ENCODE data around the gene GRPEL2. TPM values are rescaled to one million over a fixed set of nuclear protein-coding genes. Genes with fewer than 3 reads are reported as not detected.

GRPEL2 gene
- total and polyA plus RNA-seq, 2 of the 8 experiments (the other 6 are each of a cell fraction or from before 2014, with no cell fraction given), result 11.2 to 52.2 TPM

- Histone ChIP-seq H4K8ac (ENCODE audit: extremely low read depth, insufficient read depth, low read length) (no peak overlapping the region), H3K9ac (replicated peaks in 1 of 4; ENCODE audit: extremely low read depth in 1 of 4, low read depth in 3 of 4, low read length in 3 of 4) (no peak overlapping the region), H2AK5ac (ENCODE audit: low read depth, low read length) (no peak overlapping the region), H3K18ac (ENCODE audit: extremely low read depth, low read length) (no peak overlapping the region), H2BK15ac (ENCODE audit: low read length) (no peak overlapping the region), H3K27ac (ENCODE audit: low read depth, low read length) (no peak overlapping the region), H3K56ac (replicated peaks; ENCODE audit: insufficient read length, low read depth, low read length) (no peak overlapping the region), H3K4me1 (replicated peaks in 1 of 4; ENCODE audit: control insufficient read depth in 3 of 4, insufficient read depth in 4 of 4, low read length in 3 of 4) (peaks cover 0 to 5% (median 1%) of the 10 kb centered on the region in 4 experiments; a peak in 4 of 7 replicates), H3K79me1 (ENCODE audit: low read depth, low read length) (no peaks in the 10 kb centered on the region; the same call in 1 of the 2 replicates), H3K79me2 (ENCODE audit: control insufficient read depth in 1 of 2, insufficient read depth in 2 of 2, low read length in 2 of 2) (peaks cover 0 to 32% of the 10 kb centered on the region in 2 experiments; a peak in 2 of 4 replicates), H2BK20ac (ENCODE audit: low read length) (no peak overlapping the region), H3K23me2 (ENCODE audit: low read depth, low read length) (peaks cover 12% of the 10 kb centered on the region), H3K4me2 (ENCODE audit: insufficient read depth in 1 of 2, low read depth in 2 of 2, low read length in 2 of 2) (no peak overlapping the region), H2AFZ (ENCODE audit: low read length) (no peak overlapping the region), H3K14ac (ENCODE audit: insufficient read length) (no peak overlapping the region), H2BK12ac (ENCODE audit: low read depth, low read length) (no peak overlapping the region), H3K4me3 (ENCODE audit: extremely low read depth in 1 of 4, insufficient read depth in 2 of 4, low read depth in 3 of 4, low read length in 4 of 4) (no peak overlapping the region), H4K91ac (replicated peaks; ENCODE audit: insufficient read length, low read length) (no peak overlapping the region), H3K27me3 (replicated peaks in 1 of 4; ENCODE audit: control insufficient read depth in 3 of 4, extremely low read depth in 1 of 4, insufficient read depth in 3 of 4, low read length in 3 of 4) (no peaks in the 10 kb centered on the region), H3K4ac (replicated peaks; ENCODE audit: insufficient read length, low read depth, low read length) (no peak overlapping the region), H3K36me3 (ENCODE audit: control insufficient read depth in 2 of 4, insufficient read depth in 4 of 4, low read length in 3 of 4) (peaks cover 26 to 66% (median 45%) of the 10 kb centered on the region in 4 experiments), H4K5ac (ENCODE audit: insufficient read length, low read depth, low read length) (no peak overlapping the region), H4K20me1 (replicated peaks in 1 of 2; ENCODE audit: control insufficient read depth in 1 of 2, insufficient read depth in 2 of 2, low read length in 2 of 2) (peaks cover 3 to 4% of the 10 kb centered on the region in 2 experiments), H2BK120ac (replicated peaks; ENCODE audit: low read depth, low read length) (no peak overlapping the region), H3K9me3 (ENCODE audit: insufficient read depth in 2 of 2, low read depth in 1 of 2, low read length in 1 of 2) (no peaks in the 10 kb centered on the region), H3K23ac (ENCODE audit: insufficient read length) (no peak overlapping the region), H2BK5ac (ENCODE audit: low read depth, low read length) (no peak overlapping the region)
- 94% methylated on average over 1 of the region's 1 CpG; no CpG with 5 or more reads in 1 of the 2 experiments for WGBS, 2 experiments (ENCODE audit: extremely low coverage in 1 of 2, insufficient coverage in 1 of 2, insufficient read length in 1 of 2, insufficient replicate concordance in 2 of 2, low coverage in 1 of 2, low lambda C conversion rate in 2 of 2, missing lambda C conversion rate in 1 of 2)
- CTCF ChIA-PET (ENCODE audit: partially characterized antibody), result no interaction called here
- POLR2A ChIA-PET (ENCODE audit: partially characterized antibody), result interaction anchor here (1.3 to 5.0 kb wide), 3 partner anchors 7 to 56 kb away, joined by 3 to 72 read pairs (median 4); partner anchors contain the start of gene PCYOX1L
- TF ChIP-seq RXRA (IDR thresholded peaks at IDR 0.05; ENCODE audit: insufficient read depth, low read depth, low read length), result no peak
- DNase-seq (ENCODE audit: low read depth in 1 of 2, low spot score in 2 of 2) (no peak), FAIRE-seq (no peak)
Observed at GRCh38 chr5:149348518-149348917, 3.2 kb downstream of the GRPEL2 start.

Measured in H1 (cell line).